HG02981 (cell line): Measurements from ENCODE around the gene DCN.

ENCODE experiments used
- ATAC-seq: cut with Tn5 transposase; IDR thresholded peaks from one replicate; pipeline ENCODE4 v1.9.1; 2021; ENCODE audit warnings: mild to moderate bottlenecking, moderate library complexity; ENCODE audit not compliant: unreplicated experiment

DCN gene

DNA sequence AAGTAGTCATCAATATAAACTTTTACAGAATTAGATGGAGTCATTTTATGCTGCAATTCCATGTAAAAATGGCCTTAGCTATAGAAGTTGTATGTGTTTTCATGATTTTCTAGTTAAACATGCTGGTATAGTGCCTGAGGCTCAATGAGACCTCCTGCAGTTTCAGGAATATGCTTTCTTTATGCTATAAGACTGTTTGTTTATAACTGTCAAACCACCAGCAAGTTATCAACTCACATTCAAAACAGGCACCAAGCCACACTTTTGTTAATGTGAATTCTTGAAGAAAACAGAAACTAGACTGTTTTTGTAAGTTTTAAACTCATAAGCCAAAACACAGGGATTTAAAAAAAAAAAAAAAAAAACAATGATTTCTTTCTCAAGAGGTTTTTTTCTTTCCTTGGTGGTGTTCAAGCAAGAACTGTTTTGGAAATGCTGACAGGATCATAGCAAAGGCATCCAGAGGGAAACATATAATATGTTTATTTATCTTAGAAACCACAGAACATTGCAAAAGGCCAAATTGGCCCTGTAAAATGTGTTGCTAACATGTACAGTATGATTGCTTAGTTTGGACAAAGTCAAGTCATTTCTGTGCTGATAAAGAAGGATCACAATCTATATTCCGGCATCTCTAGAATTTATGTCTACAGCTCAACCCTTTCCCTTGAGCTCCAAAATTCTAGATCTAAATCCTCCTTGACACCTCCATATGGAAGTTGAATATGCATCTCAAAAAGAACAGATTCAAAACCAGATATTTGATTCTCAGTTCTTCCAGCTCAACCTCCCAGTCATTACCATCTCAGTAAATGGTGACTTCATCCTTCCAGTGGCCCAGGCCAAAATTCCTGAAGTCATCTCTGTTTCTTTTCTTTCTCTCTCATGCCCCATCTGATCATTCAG lies 42.3 kb downstream of the DCN start:
- no peak for ATAC-seq

- no peak for ATAC-seq
These were observed 43.3 kb downstream of the DCN start for GRCh38 chr12:91139286-91139685.

GRCh38 chr12:91138337-91138920 lies 44.2 kb downstream of the DCN start:
- ATAC-seq: no peak

DNA sequence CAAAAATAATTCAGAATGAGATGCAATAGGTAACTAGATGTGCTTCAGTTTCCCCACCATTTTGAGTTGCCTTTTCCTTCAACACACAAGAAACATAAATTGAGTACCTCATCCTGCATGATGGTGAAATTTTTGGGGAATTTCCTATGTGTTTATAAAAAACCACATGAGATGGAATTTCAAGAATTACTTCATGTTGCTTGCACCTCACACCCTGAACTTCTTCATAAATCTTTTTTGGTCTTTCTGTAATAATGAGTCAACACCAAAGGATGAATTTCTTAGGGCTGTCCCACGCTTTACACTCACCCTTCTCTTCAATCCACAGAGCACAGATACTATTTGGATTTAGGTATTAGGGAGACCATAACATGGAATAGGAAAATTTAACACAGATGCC lies 48.7 kb downstream of the DCN start:
- ATAC-seq: no peak

GRCh38 chr12:91129662-91130362 lies 52.8 kb downstream of the DCN start:
- ATAC-seq: no peak

DNA sequence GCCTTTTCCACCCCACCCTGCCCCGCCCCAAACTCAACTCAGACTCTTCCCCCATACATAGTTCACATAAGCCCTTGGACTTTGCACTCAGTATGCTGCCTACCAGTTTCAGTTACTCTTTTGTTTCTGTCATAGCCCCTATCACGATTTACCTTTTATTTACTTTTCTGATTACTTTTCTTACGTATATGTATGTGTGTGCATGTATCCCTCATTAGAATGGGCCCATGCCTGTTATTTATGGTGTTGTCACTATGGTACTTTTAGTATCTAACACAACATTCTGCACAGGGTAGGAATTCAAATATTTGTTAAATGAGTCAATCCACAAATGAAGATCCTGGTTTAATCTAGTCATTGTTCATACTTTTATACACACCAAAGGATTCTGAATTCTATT lies 54.9 kb downstream of the DCN start:
- no peak for ATAC-seq

- ATAC-seq: no peak
These were observed 55.3 kb downstream of the DCN start for GRCh38 chr12:91127306-91127705.

GRCh38 chr12:91126516-91126915 lies 56.1 kb downstream of the DCN start:
- no peak for ATAC-seq

GRCh38 chr12:91123236-91123916 lies 59.2 kb downstream of the DCN start:
- ATAC-seq: no peak

- ATAC-seq: no peak
These were observed 61.8 kb downstream of the DCN start for GRCh38 chr12:91120781-91121180.

- ATAC-seq: no peak
These were observed 63.5 kb downstream of the DCN start for GRCh38 chr12:91119089-91119488.

GRCh38 chr12:91113621-91114020 lies 69.0 kb downstream of the DCN start:
- no peak for ATAC-seq

DNA sequence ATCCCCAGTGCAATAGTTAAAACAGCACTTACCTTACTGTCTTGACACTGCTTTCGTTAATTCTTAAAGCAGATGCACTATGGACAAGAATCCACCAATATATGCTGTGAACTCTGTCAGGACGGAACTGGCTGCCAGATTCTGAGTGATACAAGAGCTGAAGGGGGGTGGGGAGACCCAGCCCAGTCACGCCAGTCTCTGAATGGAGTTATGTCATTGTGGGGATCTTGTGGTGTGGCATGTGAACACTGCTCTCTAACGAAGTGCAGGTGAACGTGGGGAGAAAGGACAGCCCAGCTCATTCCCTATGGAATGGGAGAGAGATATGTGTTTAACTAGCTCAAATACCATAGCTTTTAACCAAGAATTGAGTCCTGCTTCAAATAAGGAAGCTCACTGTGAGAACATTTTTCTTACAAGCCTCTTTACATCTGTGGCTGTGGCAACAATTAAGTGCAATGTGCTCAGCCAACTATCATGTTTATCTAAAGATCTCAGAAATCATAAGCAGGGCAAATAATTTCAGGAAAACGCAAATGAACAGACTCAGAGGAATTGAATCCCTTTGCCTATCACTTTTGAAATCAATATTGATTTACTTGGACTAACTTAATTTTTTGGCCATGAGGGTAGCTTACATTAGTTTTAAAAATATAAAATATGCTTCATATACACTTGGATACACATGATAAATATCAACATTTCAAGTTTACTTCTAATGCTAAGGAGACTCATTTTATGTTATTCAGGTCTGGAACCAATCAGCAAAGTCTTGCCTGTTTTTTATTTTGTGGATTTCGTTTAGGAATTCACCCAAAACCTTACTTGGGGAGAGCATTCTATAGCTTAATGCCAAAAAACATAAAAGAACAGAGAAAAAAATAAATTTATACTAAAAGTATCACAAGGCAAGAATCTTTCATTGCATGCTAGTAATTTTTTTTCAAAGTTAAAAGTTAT lies 71.0 kb downstream of the DCN start, which contains the start of gene LUM:
Gene LUM (minus strand): TSS at position 129 of the 960 bp plus-strand sequence. CDS start 2,515 bp downstream, outside the sequence.
- ATAC-seq: no peak

DNA sequence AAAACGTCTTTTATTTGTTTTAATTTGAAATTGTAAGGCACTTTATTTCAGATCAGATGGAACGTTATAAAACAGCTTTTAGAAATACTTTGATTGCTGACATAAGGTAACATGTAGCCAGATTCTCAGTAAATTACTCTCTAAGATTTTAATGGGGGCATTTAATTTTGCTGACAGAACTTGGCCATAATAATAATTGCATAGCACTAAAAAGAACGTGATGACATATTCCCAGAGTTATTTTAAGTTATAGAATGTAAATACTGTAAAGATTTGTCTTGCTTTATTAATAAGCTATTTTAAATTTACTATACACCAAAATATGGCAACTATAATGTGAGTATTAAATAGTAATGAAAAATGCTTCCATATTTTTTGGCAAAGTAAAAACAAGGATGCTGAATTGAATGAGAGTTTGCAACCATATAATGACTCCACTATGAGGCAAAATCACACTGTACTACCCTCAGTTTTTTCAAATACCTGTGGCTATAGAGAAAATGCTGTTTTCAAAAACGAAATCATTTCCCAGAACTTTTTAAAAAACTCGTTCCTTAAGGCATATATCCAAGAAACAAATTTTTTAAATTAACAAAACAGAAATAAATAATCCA lies 72.2 kb downstream of the DCN start:
- no peak for ATAC-seq

DNA sequence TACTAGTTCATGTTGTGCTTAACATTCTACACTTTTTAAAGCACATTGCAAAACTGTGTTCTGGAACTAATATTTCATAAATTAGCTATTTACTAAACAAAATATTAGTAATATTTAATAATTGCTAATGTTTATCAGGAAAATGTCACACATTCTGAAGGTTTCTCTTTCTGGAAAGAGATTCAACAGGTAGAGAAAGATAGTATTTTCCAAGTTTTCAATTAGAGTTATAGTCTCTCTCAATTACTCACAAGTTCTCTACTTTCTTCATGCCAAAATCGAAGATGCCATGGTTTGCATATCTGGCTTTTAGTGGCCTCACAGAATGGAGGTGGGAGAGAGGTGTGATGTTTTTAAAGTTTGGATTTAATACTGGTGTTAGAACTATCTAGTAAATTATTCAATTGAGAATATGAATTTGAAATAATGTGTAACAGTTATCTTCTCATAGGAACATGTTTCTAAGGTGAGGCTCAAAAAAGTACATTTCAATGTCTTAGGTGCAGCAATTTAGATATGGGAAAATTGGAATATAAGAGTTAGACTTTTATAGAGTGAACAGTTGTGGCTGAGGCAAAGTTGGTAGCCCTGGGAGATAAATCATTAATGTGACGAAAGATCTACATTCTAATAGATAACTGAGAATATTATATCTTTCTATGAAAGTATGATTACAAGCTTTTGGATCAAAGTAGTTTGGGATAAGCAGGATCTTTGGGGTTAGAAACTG lies 72.9 kb downstream of the DCN start:
- no peak for ATAC-seq

DNA sequence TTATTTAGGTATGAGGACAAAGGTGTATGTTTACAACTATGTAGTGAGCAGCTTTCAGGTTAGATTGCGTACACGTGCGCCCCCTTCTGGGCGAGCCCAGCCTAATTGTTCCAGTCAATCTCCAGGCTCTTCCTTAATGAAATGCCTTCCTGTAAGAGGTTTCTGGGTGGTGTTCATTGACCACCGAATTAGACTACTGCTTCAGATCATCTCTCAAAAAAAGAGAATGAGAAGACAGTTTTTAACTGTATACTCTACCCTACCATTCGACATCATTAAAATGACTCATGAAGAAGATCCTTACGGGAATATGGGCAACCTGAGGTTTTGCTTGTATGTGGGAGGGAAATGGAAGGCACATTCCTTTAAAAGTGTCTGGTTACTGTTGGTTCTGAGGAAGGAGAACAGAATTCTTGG lies 73.5 kb downstream of the DCN start:
- ATAC-seq: peak; percentile 88

- ATAC-seq: no peak
These were observed 74.3 kb downstream of the DCN start for GRCh38 chr12:91108196-91108755.

GRCh38 chr12:91106283-91106682 lies 76.3 kb downstream of the DCN start:
- no peak for ATAC-seq

- no peak for ATAC-seq
These were observed 76.8 kb downstream of the DCN start for GRCh38 chr12:91105807-91106206.
